Head of caudate nucleus (tissue), 42 donors: Measurements from ENCODE around the gene ARHGAP6.
"Not testable (repeated sequence)": the region's sequence is repeated elsewhere in the genome, so short reads cannot be mapped to it uniquely, and the experiment has no call there.

Experiments
- DNase-seq, 42 donors: peaks; one replicate each; pipeline versions ENCODE4 v3.0.0 to v3.0.0-alpha.2; 2020 to 2021; ENCODE audit warnings: mixed read lengths in 7 of 42
- intact Hi-C: fragments of 100-400 bp; cut with DNase I; formaldehyde crosslinking; loops from one replicate; pipeline ENCODE4 v1.15.0; 2022

The ARHGAP6 gene

GRCh38 chrX:11239230-11239629 is 426.5 kb downstream of the ARHGAP6 start:
- intact Hi-C loops, result no loop called here
- no peak for DNase-seq

- intact Hi-C loops, DNase-seq: not testable (repeated sequence)
These were observed 430.3 kb downstream of the ARHGAP6 start for GRCh38 chrX:11235377-11235776.

GRCh38 chrX:11215191-11215921 is 450.4 kb downstream of the ARHGAP6 start:
- intact Hi-C loops, result no loop called here
- DNase-seq, result no peak

- DNase-seq, result no peak
- intact Hi-C loops, result no loop called here
These were observed 451.2 kb downstream of the ARHGAP6 start for GRCh38 chrX:11214346-11215190.

- no peak for DNase-seq
- intact Hi-C loops, result no loop called here
These were observed 453.0 kb downstream of the ARHGAP6 start for GRCh38 chrX:11212741-11213140.

- intact Hi-C loops, result no loop called here
- no peak for DNase-seq
These were observed 455.3 kb downstream of the ARHGAP6 start for GRCh38 chrX:11210415-11210801.

GRCh38 chrX:11209798-11210414 is 455.8 kb downstream of the ARHGAP6 start:
- no peak for DNase-seq
- intact Hi-C loops, result no loop called here

GRCh38 chrX:11206716-11207115 is 459.0 kb downstream of the ARHGAP6 start:
- no peak for DNase-seq
- intact Hi-C loops, result no loop called here

GRCh38 chrX:11205796-11206195 is 459.9 kb downstream of the ARHGAP6 start:
- intact Hi-C loops, result no loop called here
- no peak for DNase-seq

GRCh38 chrX:11197671-11198070 is 468.0 kb downstream of the ARHGAP6 start:
- intact Hi-C loops, result no loop called here
- no peak for DNase-seq

- intact Hi-C loops, result no loop called here
- no peak for DNase-seq
These were observed 469.2 kb downstream of the ARHGAP6 start for GRCh38 chrX:11196476-11196875.

- intact Hi-C loops, result no loop called here
These were observed 472.7 kb downstream of the ARHGAP6 start for GRCh38 chrX:11193035-11193469.

GRCh38 chrX:11190745-11191510 is 474.8 kb downstream of the ARHGAP6 start:
- intact Hi-C loops, result no loop called here
- DNase-seq, result no peak

More at GRCh38 chrX:11193035-11193469, 472.7 kb downstream of the ARHGAP6 start:
- DNase-seq, result no peak

- intact Hi-C loops, result no loop called here
- no peak for DNase-seq
These were observed 476.6 kb downstream of the ARHGAP6 start for GRCh38 chrX:11189097-11189496.

- DNase-seq, result no peak
- intact Hi-C loops, result no loop called here
These were observed 477.1 kb downstream of the ARHGAP6 start for GRCh38 chrX:11188664-11189063.

GRCh38 chrX:11187001-11187400 is 478.7 kb downstream of the ARHGAP6 start:
- DNase-seq, result no peak
- intact Hi-C loops, result no loop called here

- intact Hi-C loops, result no loop called here
- no peak for DNase-seq
These were observed 479.9 kb downstream of the ARHGAP6 start for GRCh38 chrX:11185861-11186260.

GRCh38 chrX:11180571-11180970 is 485.1 kb downstream of the ARHGAP6 start:
- intact Hi-C loops, result no loop called here
- no peak for DNase-seq

- intact Hi-C loops, result no loop called here
- no peak for DNase-seq
These were observed 493.3 kb downstream of the ARHGAP6 start for GRCh38 chrX:11172415-11172814.
